Measurements from ENCODE around the gene VWA3B.

Gene VWA3B

GRCh38 chr2:98333922-98334321 lies 247.0 kb downstream of the VWA3B start:
- DNase-seq (ENCODE audit: low spot score) = no peak

GRCh38 chr2:98334439-98335078 lies 247.6 kb downstream of the VWA3B start:
- DNase-seq (ENCODE audit: low spot score) = peak; percentile 98

GRCh38 chr2:98335271-98335670 lies 248.3 kb downstream of the VWA3B start:
- peak; percentile 11 for DNase-seq (ENCODE audit: low spot score)

GRCh38 chr2:98341241-98341640 lies 254.3 kb downstream of the VWA3B start:
- DNase-seq (ENCODE audit: low spot score) = no peak

GRCh38 chr2:98343285-98343684 lies 256.3 kb downstream of the VWA3B start:
- no peak for DNase-seq (ENCODE audit: low spot score)

GRCh38 chr2:98346311-98347236 lies 259.6 kb downstream of the VWA3B start, which contains the start of gene CNGA3:
TSS of gene CNGA3 (plus strand) at chr2:98346456. CDS start at chr2:98369976, 23,520 bp downstream.
- DNase-seq (ENCODE audit: low spot score) = peak; percentile 20

GRCh38 chr2:98347298-98348065 lies 260.5 kb downstream of the VWA3B start:
- DNase-seq (ENCODE audit: low spot score) = no peak

- DNase-seq (ENCODE audit: low spot score) = peak; percentile 32
These were observed 261.1 kb downstream of the VWA3B start for GRCh38 chr2:98348066-98348561.

- DNase-seq (ENCODE audit: low spot score) = no peak
These were observed 263.4 kb downstream of the VWA3B start for GRCh38 chr2:98350411-98350810.

GRCh38 chr2:98355881-98356280 lies 268.9 kb downstream of the VWA3B start:
- DNase-seq (ENCODE audit: low spot score) = no peak

- DNase-seq (ENCODE audit: low spot score) = no peak
These were observed 269.8 kb downstream of the VWA3B start for GRCh38 chr2:98356729-98357128.

- no peak for DNase-seq (ENCODE audit: low spot score)
These were observed 270.9 kb downstream of the VWA3B start for GRCh38 chr2:98357849-98358248.

GRCh38 chr2:98359986-98360385 lies 273.0 kb downstream of the VWA3B start:
- DNase-seq (ENCODE audit: low spot score) = peak; percentile 73
